ENCODE measurements around the gene UBE4A.

DNA sequence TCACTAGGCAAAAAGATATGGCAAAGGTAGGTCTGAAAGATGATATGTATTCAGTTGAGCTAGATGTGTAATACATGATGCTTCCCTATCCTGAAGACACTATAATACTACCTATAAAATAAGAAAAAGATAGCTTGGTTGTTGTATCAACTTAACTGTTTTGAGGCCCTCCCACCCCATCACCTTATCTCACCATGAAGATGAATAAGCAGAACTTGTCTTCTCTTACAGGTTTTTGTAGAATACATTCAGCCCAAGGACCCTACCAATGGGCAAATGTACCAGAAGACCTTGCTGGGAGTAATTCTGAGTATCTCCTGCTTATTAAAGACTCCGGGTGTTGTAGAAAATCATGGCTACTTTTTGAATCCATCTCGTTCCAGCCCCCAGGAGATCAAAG, 13.9 kb downstream of the UBE4A start:
- TF ChIP-seq, protein P1, sequence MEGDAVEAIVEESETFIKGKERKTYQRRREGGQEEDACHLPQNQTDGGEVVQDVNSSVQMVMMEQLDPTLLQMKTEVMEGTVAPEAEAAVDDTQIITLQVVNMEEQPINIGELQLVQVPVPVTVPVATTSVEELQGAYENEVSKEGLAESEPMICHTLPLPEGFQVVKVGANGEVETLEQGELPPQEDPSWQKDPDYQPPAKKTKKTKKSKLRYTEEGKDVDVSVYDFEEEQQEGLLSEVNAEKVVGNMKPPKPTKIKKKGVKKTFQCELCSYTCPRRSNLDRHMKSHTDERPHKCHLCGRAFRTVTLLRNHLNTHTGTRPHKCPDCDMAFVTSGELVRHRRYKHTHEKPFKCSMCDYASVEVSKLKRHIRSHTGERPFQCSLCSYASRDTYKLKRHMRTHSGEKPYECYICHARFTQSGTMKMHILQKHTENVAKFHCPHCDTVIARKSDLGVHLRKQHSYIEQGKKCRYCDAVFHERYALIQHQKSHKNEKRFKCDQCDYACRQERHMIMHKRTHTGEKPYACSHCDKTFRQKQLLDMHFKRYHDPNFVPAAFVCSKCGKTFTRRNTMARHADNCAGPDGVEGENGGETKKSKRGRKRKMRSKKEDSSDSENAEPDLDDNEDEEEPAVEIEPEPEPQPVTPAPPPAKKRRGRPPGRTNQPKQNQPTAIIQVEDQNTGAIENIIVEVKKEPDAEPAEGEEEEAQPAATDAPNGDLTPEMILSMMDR (IDR thresholded peaks at IDR 0.05; ENCODE audit: borderline replicate concordance, extremely low read depth, low read length, poor library complexity, severe bottlenecking), result no peak
- no peak for TF ChIP-seq EZH2 (IDR thresholded peaks at IDR 0.05; ENCODE audit: borderline replicate concordance, low read depth, low read length, severe bottlenecking)

All from DND-41 (cell line).